ENCODE measurements around the gene ADAT2. TPM values are rescaled to one million over a fixed set of nuclear protein-coding genes. Genes with fewer than 3 reads are reported as not detected.

ADAT2 gene
- total RNA-seq, 3 donors from 2014 or later = 6.9 to 10.2 (median 8.5) TPM

DNA sequence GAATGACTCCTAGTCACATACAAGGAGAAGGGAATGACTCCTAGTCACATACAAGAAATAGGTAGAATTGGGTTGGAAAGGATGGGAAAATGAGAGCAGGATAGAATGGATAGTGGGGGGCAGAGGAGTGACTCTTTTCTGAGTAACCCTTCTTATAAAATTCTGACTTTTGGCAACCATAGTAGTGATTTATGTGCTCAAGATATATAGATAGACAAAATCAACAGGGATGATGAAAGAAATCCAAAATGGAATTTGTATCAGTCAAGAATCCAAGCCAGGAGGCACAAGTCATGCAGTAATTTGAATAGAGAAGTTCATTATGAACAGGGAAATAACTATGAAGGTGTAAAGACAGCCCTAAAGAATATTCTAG, 41.7 kb downstream of the ADAT2 start:
- Histone ChIP-seq H3K36me3 (no peaks in the 10 kb centered on the region), H3K4me1 (no peaks in the 10 kb centered on the region), H3K9me3 (no peaks in the 10 kb centered on the region), H3K4me3 (no peak overlapping the region), H3K27me3 (no peaks in the 10 kb centered on the region), H3K27ac (no peak overlapping the region)
- intact Hi-C loops (cut with DNase I; ENCODE audit: low total_unique reads) = no loop called here
- DNase-seq (ENCODE audit: low spot score in 2 of 2) = no peak
- TF ChIP-seq POLR2AphosphoS5 (IDR thresholded peaks at IDR 0.05) = no peak
- TF ChIP-seq, protein P1, sequence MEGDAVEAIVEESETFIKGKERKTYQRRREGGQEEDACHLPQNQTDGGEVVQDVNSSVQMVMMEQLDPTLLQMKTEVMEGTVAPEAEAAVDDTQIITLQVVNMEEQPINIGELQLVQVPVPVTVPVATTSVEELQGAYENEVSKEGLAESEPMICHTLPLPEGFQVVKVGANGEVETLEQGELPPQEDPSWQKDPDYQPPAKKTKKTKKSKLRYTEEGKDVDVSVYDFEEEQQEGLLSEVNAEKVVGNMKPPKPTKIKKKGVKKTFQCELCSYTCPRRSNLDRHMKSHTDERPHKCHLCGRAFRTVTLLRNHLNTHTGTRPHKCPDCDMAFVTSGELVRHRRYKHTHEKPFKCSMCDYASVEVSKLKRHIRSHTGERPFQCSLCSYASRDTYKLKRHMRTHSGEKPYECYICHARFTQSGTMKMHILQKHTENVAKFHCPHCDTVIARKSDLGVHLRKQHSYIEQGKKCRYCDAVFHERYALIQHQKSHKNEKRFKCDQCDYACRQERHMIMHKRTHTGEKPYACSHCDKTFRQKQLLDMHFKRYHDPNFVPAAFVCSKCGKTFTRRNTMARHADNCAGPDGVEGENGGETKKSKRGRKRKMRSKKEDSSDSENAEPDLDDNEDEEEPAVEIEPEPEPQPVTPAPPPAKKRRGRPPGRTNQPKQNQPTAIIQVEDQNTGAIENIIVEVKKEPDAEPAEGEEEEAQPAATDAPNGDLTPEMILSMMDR (IDR thresholded peaks at IDR 0.05) = no peak
- no peak for TF ChIP-seq POLR2A (IDR thresholded peaks at IDR 0.05)

DNA sequence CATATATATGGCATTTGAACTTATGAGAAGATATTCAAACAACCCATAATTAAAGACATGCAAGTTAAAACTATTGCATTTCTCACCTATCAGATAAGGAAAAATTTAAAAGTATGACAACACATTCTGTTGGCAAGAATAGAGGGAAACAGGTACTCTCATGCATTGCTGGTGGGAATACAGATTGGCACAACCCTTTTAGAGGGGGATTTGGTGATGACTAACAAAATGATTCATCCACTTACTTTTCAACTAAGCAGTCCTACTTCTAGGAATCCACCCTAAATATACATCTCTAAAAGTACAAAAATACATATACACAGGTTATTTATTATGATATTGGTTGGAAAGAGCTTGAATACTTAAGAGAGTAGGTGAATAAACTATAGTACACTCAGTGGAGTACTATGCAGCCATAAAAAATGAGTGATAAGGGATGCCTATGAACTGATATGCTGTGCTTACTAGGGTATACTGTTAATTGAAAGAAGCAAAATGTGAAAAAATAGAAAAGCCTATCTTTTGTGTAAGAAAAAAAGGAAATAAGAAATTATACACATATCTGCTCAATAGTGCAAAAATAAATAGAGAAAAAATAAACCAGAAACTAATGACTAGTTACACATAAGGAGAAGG, 42.2 kb downstream of the ADAT2 start:
- H3K27me3 ChIP-seq = no peaks in the 10 kb centered on the region
- no peak overlapping the region for H3K27ac ChIP-seq
- intact Hi-C loops (cut with DNase I; ENCODE audit: low total_unique reads) = no loop called here
- DNase-seq (ENCODE audit: low spot score in 2 of 2) = no peak
- TF ChIP-seq, protein P1 (IDR thresholded peaks at IDR 0.05) = no peak
- TF ChIP-seq POLR2AphosphoS5 (IDR thresholded peaks at IDR 0.05) (no peak), POLR2A (IDR thresholded peaks at IDR 0.05) (no peak)
- no peak overlapping the region for H3K4me3 ChIP-seq
- no peaks in the 10 kb centered on the region for H3K36me3 ChIP-seq
- H3K4me1 ChIP-seq = no peaks in the 10 kb centered on the region
- no peaks in the 10 kb centered on the region for H3K9me3 ChIP-seq

DNA sequence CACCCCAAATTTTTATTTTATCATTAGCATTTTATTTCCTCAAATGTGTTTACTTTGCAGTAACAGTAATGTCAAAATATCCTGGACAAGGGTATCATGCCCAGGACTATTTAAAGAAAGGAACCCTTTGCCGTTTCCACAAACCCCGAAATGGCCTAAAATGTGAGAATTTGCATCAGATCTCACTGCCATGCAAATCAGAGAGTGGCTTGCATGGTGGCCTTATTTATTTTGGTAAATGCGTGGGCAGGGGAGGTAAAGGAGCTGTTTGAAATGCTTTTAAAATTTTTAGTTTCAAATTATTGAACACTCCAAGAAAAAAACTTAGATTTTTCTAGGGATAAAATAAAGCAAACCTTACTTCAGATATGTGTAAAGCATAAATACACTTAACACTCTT, 43.8 kb downstream of the ADAT2 start:
- DNase-seq (ENCODE audit: low spot score in 2 of 2) = no peak
- H3K4me1 ChIP-seq = no peaks in the 10 kb centered on the region
- TF ChIP-seq POLR2AphosphoS5 (IDR thresholded peaks at IDR 0.05) (no peak), POLR2A (IDR thresholded peaks at IDR 0.05) (no peak)
- TF ChIP-seq, protein P1 (IDR thresholded peaks at IDR 0.05) = no peak
- no peak overlapping the region for H3K27ac ChIP-seq
- H3K9me3 ChIP-seq = no peaks in the 10 kb centered on the region
- intact Hi-C loops (cut with DNase I; ENCODE audit: low total_unique reads) = no loop called here
- H3K36me3 ChIP-seq = no peaks in the 10 kb centered on the region
- no peaks in the 10 kb centered on the region for H3K27me3 ChIP-seq
- no peak overlapping the region for H3K4me3 ChIP-seq

DNA sequence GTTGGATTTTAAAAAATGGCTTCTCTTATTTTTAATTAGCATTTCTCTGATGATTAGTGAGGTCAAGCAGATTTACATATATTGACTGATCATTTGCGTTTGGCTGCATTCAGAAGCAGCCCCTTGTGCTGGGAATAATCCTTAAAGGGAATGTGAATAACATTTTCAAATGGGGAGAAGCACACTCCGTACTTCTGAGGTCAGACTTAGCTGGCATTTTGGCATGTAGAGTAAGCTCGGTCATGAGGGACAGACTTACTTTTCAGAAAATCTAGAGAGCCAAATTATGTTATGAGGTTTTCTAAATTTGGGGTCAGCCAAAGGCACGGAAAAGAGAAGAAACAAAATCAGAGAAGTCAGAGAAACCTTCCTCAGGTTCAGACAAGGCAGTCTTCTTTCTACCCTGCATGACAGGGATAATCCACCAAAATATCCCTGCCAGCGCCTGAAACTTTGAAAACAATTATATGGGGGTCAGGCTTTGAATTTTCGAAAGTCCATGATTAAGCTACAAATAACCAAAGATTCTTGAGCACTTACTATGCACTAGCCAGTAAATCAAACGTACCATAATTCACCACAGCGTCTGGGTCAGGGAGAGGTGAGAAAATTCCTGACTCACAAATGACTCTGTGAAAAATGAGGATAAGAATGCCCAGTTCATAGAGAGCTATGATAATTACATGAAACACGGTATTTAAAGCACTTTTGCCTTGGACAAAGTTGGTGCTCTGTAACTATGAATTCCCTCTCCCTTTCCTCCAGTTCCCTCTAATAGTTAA, 44.9 kb downstream of the ADAT2 start:
- H3K4me1 ChIP-seq = no peaks in the 10 kb centered on the region
- H3K4me3 ChIP-seq = no peak overlapping the region
- no peaks in the 10 kb centered on the region for H3K36me3 ChIP-seq
- no peaks in the 10 kb centered on the region for H3K27me3 ChIP-seq
- TF ChIP-seq POLR2AphosphoS5 (IDR thresholded peaks at IDR 0.05) = no peak
- TF ChIP-seq POLR2A (IDR thresholded peaks at IDR 0.05) = no peak
- TF ChIP-seq, protein P1 (IDR thresholded peaks at IDR 0.05) = no peak
- no peaks in the 10 kb centered on the region for H3K9me3 ChIP-seq
- DNase-seq (ENCODE audit: low spot score in 2 of 2) = no peak
- no peak overlapping the region for H3K27ac ChIP-seq
- intact Hi-C loops (cut with DNase I; ENCODE audit: low total_unique reads) = no loop called here

DNA sequence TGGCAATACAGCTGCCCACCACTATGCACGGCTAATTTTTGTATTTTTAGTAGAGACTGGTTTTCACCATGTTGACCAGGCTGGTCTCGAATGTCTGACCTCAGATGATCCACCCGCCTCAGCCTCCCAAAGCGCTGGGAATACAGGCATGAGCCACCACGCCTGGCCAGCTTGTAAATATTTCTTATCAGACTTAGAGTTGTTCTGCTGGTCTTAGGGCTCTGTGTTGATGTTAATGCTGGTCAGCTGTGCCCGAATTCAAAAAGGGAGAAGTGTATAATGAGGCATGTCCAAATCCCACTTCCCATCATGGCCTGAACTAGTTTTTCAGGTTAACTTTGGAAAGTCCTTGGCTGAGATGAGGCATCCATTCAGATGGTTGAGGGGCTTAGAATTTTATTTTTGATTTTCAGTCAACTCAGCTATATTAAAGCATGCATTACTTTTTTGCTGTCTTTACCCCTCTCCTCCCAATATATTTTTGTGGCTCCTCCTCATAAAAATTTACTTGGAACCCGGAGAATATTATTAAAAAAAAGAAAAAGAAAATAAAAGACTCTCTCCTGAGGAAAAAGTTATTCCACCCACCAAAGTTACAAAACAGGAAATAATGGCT, 47.7 kb downstream of the ADAT2 start:
- Histone ChIP-seq H3K27ac (no peak overlapping the region), H3K4me1 (no peaks in the 10 kb centered on the region), H3K9me3 (no peaks in the 10 kb centered on the region), H3K36me3 (no peaks in the 10 kb centered on the region), H3K4me3 (no peak overlapping the region), H3K27me3 (no peaks in the 10 kb centered on the region)
- no peak for DNase-seq (ENCODE audit: low spot score in 2 of 2)
- intact Hi-C loops (cut with DNase I; ENCODE audit: low total_unique reads) = no loop called here
- TF ChIP-seq POLR2AphosphoS5 (IDR thresholded peaks at IDR 0.05) (no peak), POLR2A (IDR thresholded peaks at IDR 0.05) (no peak)
- TF ChIP-seq, protein P1 (IDR thresholded peaks at IDR 0.05) = no peak

Data from breast epithelium (tissue), 4 donors.